ENCODE results near the gene SPIN2B.
A peak's percentile ranks its signal among the peaks of the same experiment; 100 is the strongest.
"Not testable (repeated sequence)": the region's sequence is repeated elsewhere in the genome, so short reads cannot be mapped to it uniquely, and the experiment has no call there.

SPIN2B gene

DNA sequence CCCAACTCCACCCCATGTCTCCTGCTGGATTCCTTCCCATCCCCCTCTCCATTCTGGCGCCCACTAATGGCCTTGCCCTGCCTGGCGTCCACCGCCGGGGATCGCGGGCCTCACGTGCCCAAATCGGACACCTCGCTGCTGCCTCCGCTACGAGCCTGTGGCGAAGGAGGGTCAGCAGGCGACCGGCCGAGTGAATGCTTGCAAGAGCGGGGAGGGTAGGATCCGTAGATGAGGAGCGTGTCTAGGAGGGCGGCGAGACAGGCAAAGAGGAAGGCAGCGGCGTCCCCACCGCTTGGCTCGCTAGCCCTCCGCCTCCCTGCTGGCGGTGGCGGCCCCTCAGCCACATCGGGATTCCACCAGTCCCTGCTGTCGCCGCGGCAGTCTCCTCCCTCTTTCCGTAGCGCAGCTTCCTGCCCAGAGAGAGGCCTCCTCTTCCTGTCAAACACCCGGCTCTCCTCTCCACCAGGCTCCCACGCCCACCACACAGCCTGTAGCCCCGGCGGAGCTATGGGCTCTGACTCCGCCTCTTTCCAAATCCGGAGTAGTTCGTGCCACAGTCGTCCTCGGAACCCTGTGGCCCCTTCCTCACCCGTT lies at the start of gene SPIN2B:
Gene SPIN2B (minus strand): TSS at position 387 of the 594 bp plus-strand sequence.
- peak; percentile 62 for DNase-seq (ENCODE audit: low read depth)
- no peak for TF ChIP-seq CTCF (IDR thresholded peaks at IDR 0.05; ENCODE audit: low read depth, low read length, missing control alignments)
- peak within 1 kb of the TSS; percentile 83 for H3K4me3 ChIP-seq (ENCODE audit: low read depth, low read length)

GRCh38 chrX:57156397-57157049 lies 35.2 kb upstream of the SPIN2B start:
- peak; percentile 30 for TF ChIP-seq CTCF (IDR thresholded peaks at IDR 0.05; ENCODE audit: low read depth, low read length, missing control alignments)
- no peak for DNase-seq (ENCODE audit: low read depth)
- no peak overlapping the region for H3K4me3 ChIP-seq (ENCODE audit: low read depth, low read length)

DNA sequence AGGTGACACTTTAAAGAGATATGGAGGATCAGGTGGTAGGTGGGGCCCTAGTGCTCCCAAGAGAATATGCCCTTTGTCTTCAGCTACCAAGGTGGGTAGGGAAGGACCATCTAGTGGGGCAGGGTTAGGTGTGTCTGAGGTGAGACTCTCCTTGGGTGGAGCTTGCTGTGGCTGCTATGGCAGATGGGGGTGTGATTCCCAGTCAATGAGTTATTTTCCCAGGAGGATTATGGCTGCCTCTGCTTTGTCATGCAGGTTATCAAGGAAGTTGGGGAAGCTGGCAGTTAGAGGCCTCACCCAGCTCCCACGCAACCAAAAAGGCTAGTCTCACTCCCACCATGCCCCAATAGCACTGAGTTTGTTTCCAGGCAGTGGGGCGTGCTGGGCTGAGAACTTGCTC lies 33.8 kb upstream of the SPIN2B start:
- no peak for TF ChIP-seq CTCF (IDR thresholded peaks at IDR 0.05; ENCODE audit: low read depth, low read length, missing control alignments)
- H3K4me3 ChIP-seq (ENCODE audit: low read depth, low read length), result no peak overlapping the region
- no peak for DNase-seq (ENCODE audit: low read depth)

DNA sequence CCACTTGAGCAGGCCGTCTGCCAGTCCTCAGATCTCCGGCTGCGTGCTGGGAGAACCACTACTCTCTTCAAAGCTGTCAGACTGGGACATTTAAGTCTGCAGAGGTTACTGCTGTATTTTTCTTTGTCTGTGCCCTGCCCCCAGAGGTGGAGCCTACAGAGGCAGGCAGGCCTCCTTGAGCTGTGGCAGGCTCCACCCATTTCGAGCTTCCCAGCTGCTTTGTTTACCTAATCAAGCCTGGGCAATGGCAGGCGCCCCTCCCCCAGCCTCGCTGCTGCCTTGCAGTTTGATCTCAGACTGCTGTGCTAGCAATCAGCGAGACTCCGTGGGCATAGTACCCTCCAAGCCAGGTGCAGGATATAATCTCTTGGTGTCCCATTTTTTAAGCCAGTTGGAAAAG lies 30.9 kb upstream of the SPIN2B start:
- not testable (repeated sequence) for DNase-seq (ENCODE audit: low read depth)

DNA sequence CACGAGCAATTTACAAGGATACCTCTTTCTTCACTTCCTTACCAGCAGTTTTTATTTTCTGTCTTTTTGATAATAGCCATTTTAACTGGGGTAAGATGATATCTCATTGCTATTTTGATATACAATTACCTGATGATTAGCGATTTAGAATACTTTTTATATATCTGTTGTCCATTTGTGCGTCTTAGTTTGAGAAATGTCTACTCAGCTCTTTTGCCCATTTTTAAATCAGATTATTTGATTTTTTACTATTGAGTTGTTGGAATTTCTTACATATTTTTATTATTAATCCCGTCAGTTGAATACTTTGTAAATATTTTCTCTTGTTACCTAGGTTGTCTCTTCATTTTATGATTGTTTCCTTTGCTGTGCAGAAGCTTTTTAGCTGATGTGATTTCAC lies 17.3 kb upstream of the SPIN2B start:
- no peak for TF ChIP-seq CTCF (IDR thresholded peaks at IDR 0.05; ENCODE audit: low read depth, low read length, missing control alignments)
- no peak for DNase-seq (ENCODE audit: low read depth)
- H3K4me3 ChIP-seq (ENCODE audit: low read depth, low read length), result no peak overlapping the region

More for the DNA sequence above, 30.9 kb upstream of the SPIN2B start:
- not testable (repeated sequence) for H3K4me3 ChIP-seq (ENCODE audit: low read depth, low read length)

- no peak for TF ChIP-seq CTCF (IDR thresholded peaks at IDR 0.05; ENCODE audit: low read depth, low read length, missing control alignments)
- no peak overlapping the region for H3K4me3 ChIP-seq (ENCODE audit: low read depth, low read length)
- DNase-seq (ENCODE audit: low read depth), result no peak
These were observed 16.2 kb upstream of the SPIN2B start for GRCh38 chrX:57137501-57137900.

DNA sequence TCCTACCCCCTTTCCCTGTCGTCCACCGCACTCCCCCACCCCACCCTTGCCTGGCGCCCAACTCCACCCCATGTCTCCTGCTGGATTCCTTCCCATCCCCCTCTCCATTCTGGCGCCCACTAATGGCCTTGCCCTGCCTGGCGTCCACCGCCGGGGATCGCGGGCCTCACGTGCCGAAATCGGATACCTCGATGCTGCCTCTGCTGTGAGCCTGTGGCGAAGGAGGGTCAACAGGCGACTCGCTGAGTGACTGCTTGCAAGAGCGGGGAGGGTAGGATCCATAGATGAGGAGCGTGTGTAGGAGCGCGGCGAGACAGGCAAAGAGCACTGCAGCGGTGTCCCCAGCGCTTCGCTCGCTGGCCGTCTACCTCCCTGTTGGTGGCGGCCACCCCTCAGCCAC lies 15.7 kb upstream of the SPIN2B start, which contains the start of gene SPIN2A:
Gene SPIN2A (minus strand): TSS at position 325 of the 400 bp plus-strand sequence. CDS start 800 bp downstream, outside the sequence.
- H3K4me3 ChIP-seq (ENCODE audit: low read depth, low read length); DNase-seq (ENCODE audit: low read depth): not testable (repeated sequence)

DNA sequence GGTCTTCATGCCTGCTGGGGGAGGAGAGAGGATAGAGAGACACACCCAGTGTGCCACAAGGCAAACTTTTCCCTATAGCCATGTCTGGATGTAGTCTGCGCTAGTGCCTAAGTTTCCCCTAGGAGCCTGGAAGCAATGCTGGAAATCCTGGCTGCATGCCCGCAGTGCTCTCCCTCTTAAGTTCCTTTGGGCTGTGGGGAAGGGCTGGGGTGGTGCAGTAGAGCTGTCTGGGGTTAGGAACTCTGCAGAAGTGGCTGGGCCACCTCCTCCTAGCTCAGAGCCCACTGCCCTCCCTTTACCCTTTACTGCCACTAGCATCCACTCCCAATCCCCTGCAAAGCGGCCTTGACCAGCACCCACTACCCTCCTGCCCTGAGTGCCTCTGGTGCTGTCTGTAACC lies 15.2 kb upstream of the SPIN2B start:
- DNase-seq (ENCODE audit: low read depth); H3K4me3 ChIP-seq (ENCODE audit: low read depth, low read length): not testable (repeated sequence)

Data from GM12864 (cell line).